HG03378 (cell line): Measurements from ENCODE around the gene NUB1.

Experiments used
- ATAC-seq: cut with Tn5 transposase; IDR thresholded peaks from one replicate; pipeline ENCODE4 v1.9.1; 2021; ENCODE audit warnings: mild to moderate bottlenecking, moderate library complexity; ENCODE audit not compliant: unreplicated experiment

The NUB1 gene

GRCh38 chr7:151403764-151404163 lies 62.2 kb downstream of the NUB1 start:
- no peak for ATAC-seq

DNA sequence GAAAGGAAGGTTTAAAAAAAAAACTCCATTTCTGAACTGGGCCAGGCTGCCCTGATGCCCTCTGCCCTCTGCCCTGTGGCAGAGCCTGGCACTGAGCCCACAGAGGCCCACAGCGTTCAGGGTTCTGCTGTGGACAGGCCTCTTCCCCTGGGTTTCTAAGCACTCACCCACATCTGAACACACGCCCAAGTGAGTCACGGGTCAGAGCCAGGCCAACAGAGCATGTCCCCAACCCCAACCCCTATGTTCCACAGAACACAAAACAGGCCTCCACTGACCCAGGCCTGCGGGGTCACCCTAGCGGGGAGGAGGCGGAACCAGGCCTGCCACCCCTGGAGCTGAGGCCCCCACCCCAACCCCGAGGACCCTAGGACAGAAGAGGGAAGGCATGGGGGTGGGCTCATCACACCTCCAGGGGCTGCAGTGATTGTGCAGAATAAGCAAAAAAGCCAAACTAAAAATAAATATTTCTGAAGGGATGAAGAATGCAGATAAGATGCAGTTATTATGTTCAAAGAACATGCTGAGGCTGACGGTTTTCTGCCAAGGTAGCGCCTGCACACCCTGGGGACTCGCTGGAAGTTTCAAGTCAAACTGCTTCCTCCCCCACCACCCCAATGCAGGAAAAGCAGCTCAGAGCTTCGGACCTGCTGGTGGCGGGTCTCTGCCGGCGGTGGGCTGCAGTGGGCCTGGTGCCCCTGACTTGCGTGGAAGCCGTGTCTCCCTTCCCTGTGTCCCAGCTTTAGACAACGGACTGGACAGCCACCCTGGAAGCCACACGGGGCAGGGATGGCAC lies 62.8 kb downstream of the NUB1 start:
- ATAC-seq: no peak

DNA sequence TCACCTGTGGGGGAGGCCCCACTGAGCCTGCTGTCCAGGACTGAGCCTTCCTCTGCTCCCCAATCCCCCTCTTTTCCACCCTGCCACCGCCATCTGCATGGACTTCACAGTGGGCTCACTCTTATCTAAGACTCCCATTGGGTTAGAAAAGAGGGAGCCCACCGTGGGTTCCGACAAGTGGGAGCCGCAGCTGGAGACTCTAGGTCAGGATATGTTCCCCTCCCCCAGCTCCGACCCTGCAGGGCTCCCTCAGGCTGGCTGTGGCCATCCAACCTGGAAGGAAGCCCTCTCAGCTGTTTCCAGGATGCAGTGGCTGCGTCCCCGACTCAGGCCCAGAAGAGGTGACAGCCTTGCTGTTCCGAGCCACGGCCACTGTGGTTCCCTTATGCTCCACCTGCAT lies 63.4 kb downstream of the NUB1 start:
- no peak for ATAC-seq

DNA sequence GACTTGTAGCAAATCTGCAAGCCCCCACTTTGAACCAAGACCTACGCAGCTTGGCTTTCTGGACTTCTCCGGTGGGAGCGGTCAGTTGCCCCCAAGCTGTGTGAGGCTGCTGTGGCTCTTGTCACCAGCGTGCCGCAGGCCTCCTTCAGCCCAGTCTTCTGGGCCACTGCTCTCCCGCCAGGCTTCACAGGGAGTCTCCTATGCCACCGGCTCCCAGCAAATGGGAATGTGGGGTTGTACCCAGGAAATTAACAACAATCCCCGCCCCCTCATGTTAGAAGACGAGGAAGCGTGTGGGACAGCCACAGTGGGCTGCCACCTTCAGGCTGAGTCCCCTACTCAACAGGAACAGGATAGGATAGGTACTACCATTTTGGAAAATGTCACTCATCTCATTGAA lies 64.0 kb downstream of the NUB1 start:
- ATAC-seq: no peak

DNA sequence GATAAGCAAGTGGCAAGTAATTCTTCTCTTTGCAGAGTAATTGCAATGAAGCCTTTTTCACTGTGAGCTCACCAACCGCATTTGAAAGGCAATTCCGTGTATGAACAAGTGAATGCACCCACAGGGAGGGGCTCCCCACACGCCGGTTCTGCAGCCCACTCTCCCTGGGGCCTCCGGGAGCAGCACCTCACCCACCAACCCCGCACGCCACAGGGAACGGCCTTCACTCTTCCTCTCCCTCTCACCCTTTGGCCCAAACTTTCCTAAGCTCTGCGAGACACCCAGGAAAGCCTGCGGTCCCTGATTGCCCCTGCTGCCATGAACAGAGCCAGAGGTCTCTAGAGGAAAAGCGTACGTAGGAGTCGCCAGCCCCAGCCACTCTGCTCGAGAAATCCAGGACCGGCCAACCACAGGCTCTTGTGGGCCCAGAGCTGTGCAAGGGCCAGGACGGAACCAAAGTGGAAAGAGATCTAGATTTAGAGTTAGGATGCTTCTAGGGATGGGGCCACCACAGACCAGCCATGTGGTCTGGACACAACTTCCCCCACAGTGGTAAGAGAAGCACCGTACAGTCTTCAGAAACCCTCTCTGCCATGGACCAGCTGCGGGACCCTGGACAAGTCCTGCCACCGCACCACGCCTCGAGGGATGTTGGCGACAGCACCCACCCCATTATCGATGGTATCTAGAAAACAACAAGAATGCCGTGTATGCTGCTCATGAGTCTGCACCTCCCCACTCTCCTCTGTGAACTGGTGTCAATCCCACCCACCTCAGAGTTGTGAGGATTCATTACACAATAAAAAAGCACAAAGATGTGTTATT lies 64.7 kb downstream of the NUB1 start:
- ATAC-seq: no peak

GRCh38 chr7:151406886-151407583 lies 65.4 kb downstream of the NUB1 start:
- ATAC-seq: no peak

GRCh38 chr7:151408498-151408838 lies 66.9 kb downstream of the NUB1 start:
- ATAC-seq: no peak

GRCh38 chr7:151408839-151409666 lies 67.4 kb downstream of the NUB1 start:
- no peak for ATAC-seq

DNA sequence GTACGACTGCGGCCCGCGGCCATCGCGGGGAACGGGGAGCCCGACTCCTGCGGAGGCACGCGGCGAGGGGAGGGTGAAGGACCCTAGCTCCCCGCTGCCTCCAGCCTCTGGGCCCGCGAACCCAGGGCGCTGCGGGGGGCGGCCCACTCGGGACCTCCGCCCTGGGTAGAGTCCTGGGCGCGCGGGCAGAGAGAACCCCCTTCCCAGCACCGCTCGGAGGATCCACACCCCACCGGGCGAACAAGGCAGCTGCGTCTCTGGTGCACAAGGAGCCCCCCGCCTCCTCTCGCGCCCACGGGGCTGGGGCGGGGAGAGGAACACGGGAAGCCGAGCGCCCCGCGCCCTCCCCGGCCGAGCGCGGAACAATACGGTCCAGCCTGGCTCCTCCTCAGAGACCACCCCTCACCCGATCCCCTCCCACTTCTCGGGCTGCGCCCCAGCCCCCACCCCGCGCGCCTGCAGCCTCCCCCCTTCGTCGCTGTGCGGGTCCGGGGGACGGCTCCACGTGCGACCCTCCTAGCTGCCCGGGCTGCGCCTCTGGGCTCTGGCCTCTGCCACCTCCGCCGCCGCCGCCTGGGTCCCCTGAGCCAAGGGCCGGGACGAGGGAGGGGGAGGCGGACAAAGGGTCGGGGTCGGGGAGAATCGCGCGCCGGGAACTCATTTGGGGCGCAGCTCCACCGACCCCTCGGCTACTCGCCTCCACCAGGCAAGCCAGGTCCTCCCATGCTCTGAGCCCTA lies 68.2 kb downstream of the NUB1 start, which contains the start of gene WDR86:
Gene WDR86, minus strand, starts transcription at position 372 of the 738 bp plus-strand sequence. CDS start 449 bp downstream, outside the sequence.
- ATAC-seq: no peak

DNA sequence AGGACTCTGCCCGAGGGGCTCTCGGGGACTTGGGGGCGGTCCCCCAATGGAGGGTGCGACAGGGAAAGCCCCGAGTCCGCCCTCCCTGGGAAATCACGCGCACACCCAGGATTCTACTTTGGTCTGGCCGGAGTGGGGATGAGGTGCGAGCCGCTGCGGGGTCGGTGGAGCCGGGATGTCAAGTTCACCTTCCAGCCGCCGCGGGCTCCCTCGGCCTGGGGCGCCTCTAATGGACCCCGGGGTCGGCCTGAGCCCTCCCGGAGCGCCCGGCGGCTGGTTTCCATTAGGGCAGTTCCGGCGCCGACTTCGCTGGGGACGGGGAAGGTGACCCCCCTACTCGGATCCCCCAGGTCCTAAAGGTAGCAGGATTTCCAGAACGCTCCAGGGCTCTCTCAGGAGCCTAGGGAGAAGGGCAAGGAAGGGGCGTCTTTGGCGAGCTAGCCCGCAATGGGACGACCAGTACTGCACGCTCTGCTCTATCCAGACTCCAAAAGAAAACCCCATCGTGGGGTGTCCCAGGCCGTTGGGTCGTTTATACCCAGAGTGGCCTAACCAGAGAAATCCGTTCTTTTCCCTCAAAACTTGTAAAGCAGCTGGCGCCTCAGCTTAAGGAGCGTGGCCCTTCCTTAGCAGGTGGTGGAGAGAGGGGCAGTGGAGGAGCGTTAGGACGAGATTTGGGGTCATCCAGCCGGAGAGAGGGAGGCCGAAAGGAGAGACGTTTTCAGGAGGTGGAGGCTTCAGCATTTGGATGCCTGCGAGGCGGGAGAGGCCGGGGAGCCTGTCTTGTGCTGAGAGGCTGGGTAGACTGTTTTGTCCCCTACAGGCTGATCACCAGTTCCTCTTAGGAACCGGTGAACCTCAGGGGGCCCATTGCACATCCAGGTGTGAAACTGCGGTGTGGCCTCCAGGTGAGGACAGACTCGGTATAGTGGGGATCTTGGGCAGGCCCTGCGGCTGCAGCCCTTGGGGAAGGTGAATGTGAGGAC lies 69.1 kb downstream of the NUB1 start:
- no peak for ATAC-seq

GRCh38 chr7:151411551-151411950 lies 69.9 kb downstream of the NUB1 start:
- ATAC-seq: no peak

- ATAC-seq: no peak
Observed at GRCh38 chr7:151412318-151412717, 70.7 kb downstream of the NUB1 start.

- no peak for ATAC-seq
Observed at GRCh38 chr7:151413241-151413640, 71.6 kb downstream of the NUB1 start.

DNA sequence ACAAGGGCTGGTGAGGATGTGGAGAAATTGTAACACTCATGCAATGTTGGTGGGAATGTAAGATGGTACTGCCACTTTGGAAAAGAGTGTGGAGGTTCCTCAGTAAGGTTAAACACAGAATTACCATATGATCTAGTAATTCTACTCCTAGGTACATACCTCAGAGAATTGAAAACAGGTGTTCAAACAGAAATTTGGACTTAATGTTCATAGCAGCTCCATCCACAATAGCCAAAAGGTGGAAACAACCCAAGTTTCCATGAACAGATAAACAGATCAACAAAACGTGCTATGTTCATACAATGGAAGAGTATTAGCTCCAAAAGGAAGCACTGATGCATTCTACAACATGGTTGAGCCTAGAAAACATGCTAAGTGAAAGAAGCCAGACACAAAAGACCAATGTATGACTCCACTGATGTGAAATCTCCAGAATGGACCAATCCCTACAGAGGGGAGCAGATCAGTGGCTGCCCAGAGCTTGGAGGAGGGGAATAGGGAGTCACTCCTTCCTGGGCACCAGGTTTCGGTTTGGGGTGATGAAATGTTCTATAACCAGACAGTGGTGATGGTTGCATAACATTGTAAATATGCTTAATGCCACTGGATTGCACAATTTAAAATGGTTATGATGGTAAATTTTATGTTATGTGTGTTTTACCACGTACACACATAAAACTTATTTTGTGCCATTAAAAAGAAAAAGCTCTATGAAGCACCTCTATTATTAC lies 73.9 kb downstream of the NUB1 start:
- no peak for ATAC-seq

- no peak for ATAC-seq
Observed at GRCh38 chr7:151416112-151416940, 74.7 kb downstream of the NUB1 start.

DNA sequence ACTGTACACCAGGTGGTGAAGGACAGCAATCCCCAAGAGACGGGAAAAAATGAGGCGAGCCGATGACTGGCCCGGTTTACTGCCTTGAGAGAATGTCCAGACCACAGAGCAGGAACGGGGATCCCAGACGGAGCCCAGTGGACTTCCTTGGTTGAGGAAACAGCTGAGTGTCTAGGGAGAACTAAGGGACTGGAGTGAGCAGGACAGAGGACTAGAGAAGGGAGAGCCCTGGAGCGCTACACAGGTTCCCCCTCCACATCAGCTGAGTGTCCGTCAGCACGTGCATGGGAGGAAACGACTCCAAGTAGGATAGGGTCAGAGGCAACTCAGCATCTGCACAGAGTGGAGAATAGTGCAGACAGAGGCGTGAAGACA lies 75.3 kb downstream of the NUB1 start:
- no peak for ATAC-seq

GRCh38 chr7:151420144-151420543 lies 78.5 kb downstream of the NUB1 start:
- no peak for ATAC-seq
